Mesothelial cell of epicardium (in vitro differentiated cells): ENCODE results near the gene ZDHHC19. TPM values are rescaled to one million over a fixed set of nuclear protein-coding genes. Genes with fewer than 3 reads are reported as not detected.

Source experiments
- DNase-seq, 2 experiments: peaks; one replicate each; pipeline ENCODE4 v3.0.0; 2021; ENCODE audit warnings: low spot score in 2 of 2; ENCODE audit not compliant: unreplicated experiment in 2 of 2
- H3K27ac Mint-ChIP-seq: 2 replicates; pipeline ENCODE4 v1.8.0; 2021; ENCODE audit warnings: mixed read lengths
- H3K27me3 Mint-ChIP-seq: 2 replicates; pipeline ENCODE4 v1.8.0; 2021; ENCODE audit warnings: low read depth, mixed read lengths
- H3K36me3 Mint-ChIP-seq: 2 replicates; pipeline ENCODE4 v1.8.0; 2021; ENCODE audit warnings: mixed read lengths
- H3K4me1 Mint-ChIP-seq: 2 replicates; pipeline ENCODE4 v1.8.0; 2021; ENCODE audit warnings: mixed read lengths
- H3K4me3 Mint-ChIP-seq: 2 replicates; pipeline ENCODE4 v1.8.0; 2021; ENCODE audit warnings: mild to moderate bottlenecking, moderate library complexity, mixed read lengths
- H3K9me3 Mint-ChIP-seq: 2 replicates; pipeline ENCODE4 v1.8.0; 2021; ENCODE audit warnings: mixed read lengths
- total RNA-seq: library from RNA; stranded (reverse); gene quantifications from 3 replicates; pipeline ENCODE4 v1.2.1, GENCODE V29; 2021
- TF ChIP-seq, protein P1 (sequence below): fragments of 200-600 bp; sonication (generic); IDR thresholded peaks from one replicate; pipeline ENCODE4 v1.5.0; 2021; ENCODE audit warnings: antibody characterized with exemption; ENCODE audit not compliant: unreplicated experiment

Gene ZDHHC19
- total RNA-seq, 1 donor from 2014 or later = 0.34 TPM

- no peak for DNase-seq
- TF ChIP-seq, protein P1, sequence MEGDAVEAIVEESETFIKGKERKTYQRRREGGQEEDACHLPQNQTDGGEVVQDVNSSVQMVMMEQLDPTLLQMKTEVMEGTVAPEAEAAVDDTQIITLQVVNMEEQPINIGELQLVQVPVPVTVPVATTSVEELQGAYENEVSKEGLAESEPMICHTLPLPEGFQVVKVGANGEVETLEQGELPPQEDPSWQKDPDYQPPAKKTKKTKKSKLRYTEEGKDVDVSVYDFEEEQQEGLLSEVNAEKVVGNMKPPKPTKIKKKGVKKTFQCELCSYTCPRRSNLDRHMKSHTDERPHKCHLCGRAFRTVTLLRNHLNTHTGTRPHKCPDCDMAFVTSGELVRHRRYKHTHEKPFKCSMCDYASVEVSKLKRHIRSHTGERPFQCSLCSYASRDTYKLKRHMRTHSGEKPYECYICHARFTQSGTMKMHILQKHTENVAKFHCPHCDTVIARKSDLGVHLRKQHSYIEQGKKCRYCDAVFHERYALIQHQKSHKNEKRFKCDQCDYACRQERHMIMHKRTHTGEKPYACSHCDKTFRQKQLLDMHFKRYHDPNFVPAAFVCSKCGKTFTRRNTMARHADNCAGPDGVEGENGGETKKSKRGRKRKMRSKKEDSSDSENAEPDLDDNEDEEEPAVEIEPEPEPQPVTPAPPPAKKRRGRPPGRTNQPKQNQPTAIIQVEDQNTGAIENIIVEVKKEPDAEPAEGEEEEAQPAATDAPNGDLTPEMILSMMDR = no peak
- H3K27ac Mint-ChIP-seq = no peak overlapping the region
- no peaks in the 10 kb centered on the region for H3K27me3 Mint-ChIP-seq
- H3K4me1 Mint-ChIP-seq = no peaks in the 10 kb centered on the region
- no peaks in the 10 kb centered on the region for H3K36me3 Mint-ChIP-seq
- H3K9me3 Mint-ChIP-seq = no peaks in the 10 kb centered on the region
- no peak overlapping the region for H3K4me3 Mint-ChIP-seq
These were observed 31.6 kb downstream of the ZDHHC19 start for GRCh38 chr3:196179380-196180308.

DNA sequence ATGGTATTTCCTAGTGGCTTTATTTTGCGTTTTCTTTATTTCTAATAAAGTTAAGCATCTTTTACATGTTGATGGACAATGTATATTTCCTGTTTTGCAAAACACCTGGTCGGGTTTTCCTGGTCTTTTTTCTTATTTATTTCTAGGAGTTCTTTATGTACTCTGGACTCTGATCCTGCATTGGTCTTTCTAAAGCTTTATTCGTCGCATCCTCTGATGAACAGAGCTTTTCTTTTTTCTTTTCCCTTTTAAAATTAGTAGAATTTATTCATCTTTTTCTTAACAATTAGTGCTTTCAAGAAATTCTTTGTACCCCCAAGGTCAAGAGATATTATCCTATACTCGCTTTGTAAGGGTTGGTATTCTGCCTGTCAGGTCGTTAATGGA lies 32.2 kb downstream of the ZDHHC19 start:
- DNase-seq = no peak
- H3K9me3 Mint-ChIP-seq = no peaks in the 10 kb centered on the region
- no peaks in the 10 kb centered on the region for H3K36me3 Mint-ChIP-seq
- H3K4me1 Mint-ChIP-seq = no peaks in the 10 kb centered on the region
- TF ChIP-seq, protein P1 = no peak
- no peak overlapping the region for H3K27ac Mint-ChIP-seq
- no peak overlapping the region for H3K4me3 Mint-ChIP-seq
- no peaks in the 10 kb centered on the region for H3K27me3 Mint-ChIP-seq

DNA sequence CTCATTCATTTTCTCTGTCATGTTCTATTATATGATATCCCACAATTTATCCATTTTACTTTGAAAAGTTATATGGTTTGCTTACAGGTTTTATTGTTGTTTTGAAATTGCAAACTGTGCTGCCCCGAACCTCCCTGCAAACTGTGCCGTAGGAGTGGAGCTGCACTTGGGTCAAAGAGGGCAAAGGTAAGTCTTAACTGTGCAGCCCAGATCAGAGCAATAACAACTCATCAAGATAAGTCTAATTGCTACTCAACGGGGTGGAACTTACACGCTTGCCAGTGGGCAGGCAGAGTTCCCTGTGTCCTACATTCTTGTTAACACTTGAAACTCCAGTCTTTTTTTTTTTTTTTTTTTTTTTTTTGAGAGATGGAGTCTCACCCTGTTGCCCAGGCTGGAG lies 33.2 kb downstream of the ZDHHC19 start:
- Mint-ChIP-seq H3K27me3 (no peaks in the 10 kb centered on the region), H3K27ac (no peak overlapping the region), H3K4me1 (no peaks in the 10 kb centered on the region), H3K36me3 (no peaks in the 10 kb centered on the region), H3K4me3 (no peak overlapping the region), H3K9me3 (no peaks in the 10 kb centered on the region)
- no peak for DNase-seq
- TF ChIP-seq, protein P1 = no peak

DNA sequence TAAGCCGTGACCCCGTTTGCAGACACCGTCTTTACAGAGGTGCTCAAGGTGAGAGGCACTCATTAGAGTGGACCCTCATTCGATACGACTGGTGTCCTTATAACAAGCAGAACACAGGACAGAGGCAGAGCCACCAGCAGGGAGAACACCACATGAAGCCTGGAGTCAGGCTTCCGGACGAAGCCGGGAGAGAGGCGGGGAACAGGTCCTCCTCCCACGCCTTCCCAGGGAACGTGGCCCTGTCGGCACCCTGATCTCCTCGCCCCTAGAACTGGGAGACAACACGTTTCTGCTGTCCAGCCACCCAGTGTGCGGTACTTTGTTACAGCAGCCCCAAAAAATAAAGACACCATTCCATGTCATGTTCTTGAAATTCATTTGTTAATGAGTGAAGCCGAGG lies 33.6 kb downstream of the ZDHHC19 start:
- Mint-ChIP-seq H3K4me3 (no peak overlapping the region), H3K9me3 (no peaks in the 10 kb centered on the region), H3K27ac (no peak overlapping the region), H3K36me3 (no peaks in the 10 kb centered on the region), H3K27me3 (no peaks in the 10 kb centered on the region), H3K4me1 (no peaks in the 10 kb centered on the region)
- TF ChIP-seq, protein P1 = no peak
- no peak for DNase-seq

DNA sequence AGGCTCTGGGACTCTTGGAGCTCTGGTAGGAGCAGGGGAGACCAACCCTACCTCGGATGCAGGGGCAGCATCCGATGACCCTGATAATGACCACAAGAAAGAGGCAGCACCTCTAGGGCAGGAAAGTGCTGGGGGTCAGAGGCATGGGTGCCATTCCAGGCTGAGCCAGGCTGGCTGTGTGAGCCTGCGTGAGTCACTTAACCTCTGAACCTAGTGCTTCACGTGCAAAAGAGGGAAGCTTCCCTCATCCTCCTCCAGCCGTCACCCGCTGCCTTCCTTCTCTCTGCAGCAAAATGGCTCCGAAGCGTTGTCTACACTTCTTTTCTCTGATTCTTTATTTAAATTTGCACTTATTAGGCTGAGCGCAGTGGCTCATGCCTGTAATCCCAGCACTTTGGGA lies 35.5 kb downstream of the ZDHHC19 start:
- Mint-ChIP-seq H3K27me3 (no peaks in the 10 kb centered on the region), H3K4me1 (no peaks in the 10 kb centered on the region), H3K9me3 (peaks cover 4% of the 10 kb centered on the region), H3K36me3 (no peaks in the 10 kb centered on the region), H3K4me3 (no peak overlapping the region), H3K27ac (no peak overlapping the region)
- no peak for DNase-seq
- TF ChIP-seq, protein P1 = no peak
